ENCODE measurements around the gene SECISBP2. TPM values are rescaled to one million over a fixed set of nuclear protein-coding genes. Genes with fewer than 3 reads are reported as not detected.

SECISBP2 gene
- total RNA-seq, 1 donor from 2014 or later: 25.5 TPM

DNA sequence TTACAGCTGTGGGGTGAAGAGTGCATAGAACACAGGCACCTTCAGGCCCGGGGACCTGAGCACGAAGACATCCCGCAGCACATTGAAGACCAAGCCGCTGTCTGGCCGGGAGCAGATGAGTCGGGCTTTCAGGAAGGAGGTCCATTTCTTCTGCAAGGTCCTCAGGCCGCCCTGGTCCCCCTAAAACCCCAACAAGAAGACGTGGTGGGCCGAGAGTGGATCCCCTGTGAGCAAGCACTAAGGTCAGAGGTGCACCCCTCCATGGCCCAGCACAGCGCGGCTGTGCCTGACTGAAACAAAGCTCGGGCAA lies 70.5 kb downstream of the SECISBP2 start:
- FAIRE-seq (no peak), DNase-seq (ENCODE audit: low read depth) (no peak)
- Histone ChIP-seq H3K4me3 (ENCODE audit: low read depth, low read length) (no peak overlapping the region), H3K36me3 (ENCODE audit: control insufficient read depth, insufficient read depth, low read length) (no peaks in the 10 kb centered on the region), H3K27me3 (ENCODE audit: control insufficient read depth, insufficient read depth, low read length) (no peaks in the 10 kb centered on the region)
- TF ChIP-seq, protein P1, sequence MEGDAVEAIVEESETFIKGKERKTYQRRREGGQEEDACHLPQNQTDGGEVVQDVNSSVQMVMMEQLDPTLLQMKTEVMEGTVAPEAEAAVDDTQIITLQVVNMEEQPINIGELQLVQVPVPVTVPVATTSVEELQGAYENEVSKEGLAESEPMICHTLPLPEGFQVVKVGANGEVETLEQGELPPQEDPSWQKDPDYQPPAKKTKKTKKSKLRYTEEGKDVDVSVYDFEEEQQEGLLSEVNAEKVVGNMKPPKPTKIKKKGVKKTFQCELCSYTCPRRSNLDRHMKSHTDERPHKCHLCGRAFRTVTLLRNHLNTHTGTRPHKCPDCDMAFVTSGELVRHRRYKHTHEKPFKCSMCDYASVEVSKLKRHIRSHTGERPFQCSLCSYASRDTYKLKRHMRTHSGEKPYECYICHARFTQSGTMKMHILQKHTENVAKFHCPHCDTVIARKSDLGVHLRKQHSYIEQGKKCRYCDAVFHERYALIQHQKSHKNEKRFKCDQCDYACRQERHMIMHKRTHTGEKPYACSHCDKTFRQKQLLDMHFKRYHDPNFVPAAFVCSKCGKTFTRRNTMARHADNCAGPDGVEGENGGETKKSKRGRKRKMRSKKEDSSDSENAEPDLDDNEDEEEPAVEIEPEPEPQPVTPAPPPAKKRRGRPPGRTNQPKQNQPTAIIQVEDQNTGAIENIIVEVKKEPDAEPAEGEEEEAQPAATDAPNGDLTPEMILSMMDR (IDR thresholded peaks at IDR 0.05; ENCODE audit: insufficient read depth, low read length, severe bottlenecking): no peak

DNA sequence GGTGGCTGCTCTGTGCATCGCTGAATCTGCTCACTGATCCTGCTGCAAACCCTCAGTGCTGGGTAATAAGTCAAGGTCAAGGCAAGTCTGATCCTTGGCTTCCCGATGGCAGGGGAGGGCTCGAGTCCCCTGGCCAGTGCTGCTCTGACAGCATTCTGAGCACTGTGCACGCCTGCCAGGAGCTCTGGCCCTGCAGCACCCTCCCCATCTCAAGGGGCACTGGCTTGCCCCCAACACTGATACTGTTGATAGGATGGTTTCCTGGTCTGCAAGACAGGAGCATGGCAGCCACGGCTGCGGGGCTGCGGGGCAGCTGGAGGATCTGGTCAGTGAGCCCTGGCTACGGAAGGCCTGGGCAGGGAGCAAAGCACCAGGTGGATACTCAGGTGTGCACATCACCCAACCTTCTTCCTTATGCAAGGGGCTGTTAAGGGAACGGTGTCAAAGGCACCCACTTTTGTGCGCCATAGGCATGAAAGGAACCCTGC lies 71.8 kb downstream of the SECISBP2 start:
- DNase-seq (ENCODE audit: low read depth) (no peak), FAIRE-seq (no peak)
- no peak overlapping the region for H3K4me3 ChIP-seq (ENCODE audit: low read depth, low read length)
- no peaks in the 10 kb centered on the region for H3K27me3 ChIP-seq (ENCODE audit: control insufficient read depth, insufficient read depth, low read length)
- TF ChIP-seq, protein P1 (IDR thresholded peaks at IDR 0.05; ENCODE audit: insufficient read depth, low read length, severe bottlenecking): no peak
- no peaks in the 10 kb centered on the region for H3K36me3 ChIP-seq (ENCODE audit: control insufficient read depth, insufficient read depth, low read length)

DNA sequence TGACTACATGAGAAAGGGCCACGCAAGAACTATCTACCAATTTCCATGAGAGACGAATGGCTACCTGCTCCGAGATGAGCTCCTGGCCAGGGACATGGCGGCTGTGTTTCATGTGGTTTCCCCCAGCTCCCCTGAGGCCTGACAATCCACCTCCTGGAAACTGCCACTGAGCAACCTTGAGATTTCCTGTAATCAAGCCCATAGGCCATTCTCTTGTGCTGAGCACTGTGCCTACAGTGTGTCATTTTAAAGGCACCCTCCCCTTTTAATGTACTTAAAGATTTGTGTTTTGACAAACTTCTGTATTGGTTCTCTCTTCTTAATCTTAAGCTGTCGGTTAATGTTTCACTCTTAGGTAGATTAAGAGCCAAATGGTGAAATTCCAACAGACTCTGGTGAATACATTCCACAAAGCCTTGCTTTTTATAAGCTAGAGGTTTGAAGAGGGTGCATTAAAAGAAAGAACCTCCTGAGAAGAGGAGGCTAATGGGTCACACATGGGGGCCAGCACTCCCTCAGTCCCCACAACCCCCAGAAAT lies 72.3 kb downstream of the SECISBP2 start:
- no peaks in the 10 kb centered on the region for H3K36me3 ChIP-seq (ENCODE audit: control insufficient read depth, insufficient read depth, low read length)
- DNase-seq (ENCODE audit: low read depth): no peak
- FAIRE-seq: peak; percentile 32
- TF ChIP-seq, protein P1 (IDR thresholded peaks at IDR 0.05; ENCODE audit: insufficient read depth, low read length, severe bottlenecking): no peak
- H3K27me3 ChIP-seq (ENCODE audit: control insufficient read depth, insufficient read depth, low read length): no peaks in the 10 kb centered on the region
- H3K4me3 ChIP-seq (ENCODE audit: low read depth, low read length): no peak overlapping the region

DNA sequence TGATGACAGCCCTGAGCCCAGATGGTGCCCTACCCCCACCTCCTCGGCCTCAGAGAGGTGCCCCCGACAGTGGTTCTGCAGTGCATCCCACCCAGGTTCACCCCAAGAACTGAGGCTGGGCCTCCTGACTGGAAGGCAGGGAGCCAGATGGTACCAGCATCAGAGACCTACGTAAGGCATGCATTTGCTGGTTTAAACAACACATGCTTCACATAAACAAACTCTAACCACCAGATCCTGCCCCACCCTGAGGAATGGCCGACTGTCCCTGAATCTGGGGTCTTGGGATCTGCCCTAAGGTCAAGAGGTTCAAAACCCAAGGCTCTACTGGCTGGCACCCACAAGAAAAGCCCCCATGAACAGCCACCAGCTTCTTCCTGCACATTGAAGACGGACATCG lies 73.3 kb downstream of the SECISBP2 start:
- H3K36me3 ChIP-seq (ENCODE audit: control insufficient read depth, insufficient read depth, low read length): no peaks in the 10 kb centered on the region
- TF ChIP-seq, protein P1 (IDR thresholded peaks at IDR 0.05; ENCODE audit: insufficient read depth, low read length, severe bottlenecking): no peak
- no peaks in the 10 kb centered on the region for H3K27me3 ChIP-seq (ENCODE audit: control insufficient read depth, insufficient read depth, low read length)
- DNase-seq (ENCODE audit: low read depth) (no peak), FAIRE-seq (no peak)
- H3K4me3 ChIP-seq (ENCODE audit: low read depth, low read length): no peak overlapping the region

DNA sequence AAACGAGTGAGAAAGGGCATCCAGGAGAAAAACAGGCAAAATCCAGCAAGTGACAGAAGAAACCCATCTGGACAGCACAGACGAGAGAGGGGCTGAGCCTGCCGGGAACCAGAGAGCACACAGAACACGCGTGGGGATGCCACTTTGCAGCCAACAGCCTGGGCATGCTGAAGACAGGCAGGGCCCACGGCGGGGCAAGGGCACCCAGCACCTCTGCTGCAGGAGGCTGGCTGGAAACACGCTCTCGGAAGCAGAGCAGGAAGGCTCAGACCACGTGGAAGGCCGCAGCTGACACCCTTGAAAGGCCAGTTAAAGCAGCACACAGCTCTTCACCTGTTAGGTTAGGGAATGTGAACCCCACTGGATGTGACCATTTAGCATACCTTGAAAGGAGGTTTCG lies 76.1 kb downstream of the SECISBP2 start:
- no peak overlapping the region for H3K4me3 ChIP-seq (ENCODE audit: low read depth, low read length)
- FAIRE-seq (no peak), DNase-seq (ENCODE audit: low read depth) (no peak)
- no peaks in the 10 kb centered on the region for H3K27me3 ChIP-seq (ENCODE audit: control insufficient read depth, insufficient read depth, low read length)
- TF ChIP-seq, protein P1 (IDR thresholded peaks at IDR 0.05; ENCODE audit: insufficient read depth, low read length, severe bottlenecking): no peak
- H3K36me3 ChIP-seq (ENCODE audit: control insufficient read depth, insufficient read depth, low read length): no peaks in the 10 kb centered on the region
